Prostate gland (tissue), 2 donors: ENCODE data around the gene CFAP298.

Experiments used
- POLR2A ChIP-seq: fragments of 450-650 bp; IDR thresholded peaks from one replicate; pipeline ENCODE4 v1.6.1; 2016; ENCODE audit warnings: antibody characterized with exemption, mild to moderate bottlenecking
- TF ChIP-seq, protein P1 (sequence below), 4 experiments: fragments of 200-600 bp in 2 of 4; fragments of 450-650 bp in 2 of 4; sonication (generic) in 2 of 4; IDR thresholded peaks; 1 replicate in 3 of 4; 2 replicates in 1 of 4; pipeline ENCODE4 v1.5.1; 2016 to 2019; ENCODE audit warnings: antibody characterized with exemption in 4 of 4, mild to moderate bottlenecking in 2 of 4, moderate library complexity in 2 of 4

DNA sequence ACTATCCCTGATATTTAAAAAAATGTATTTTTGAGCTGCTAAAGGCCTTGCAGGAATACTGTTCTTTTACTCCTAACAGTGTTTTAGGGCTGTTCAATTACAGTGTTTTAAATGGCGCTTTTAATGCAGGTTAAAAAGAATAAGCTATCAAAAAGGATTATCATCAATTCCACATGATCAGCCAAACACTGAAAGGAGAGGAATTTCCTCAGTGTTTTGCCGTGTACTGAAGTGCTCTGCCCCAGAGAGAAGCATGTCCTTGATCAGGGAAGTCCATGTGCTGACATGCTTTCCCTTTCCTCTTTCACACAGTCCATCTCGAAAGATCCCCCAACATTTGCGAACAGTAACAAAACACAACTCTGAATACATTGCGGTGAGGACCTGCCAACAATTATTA is 3.3 kb downstream of the CFAP298 start:
- TF ChIP-seq, protein P1, sequence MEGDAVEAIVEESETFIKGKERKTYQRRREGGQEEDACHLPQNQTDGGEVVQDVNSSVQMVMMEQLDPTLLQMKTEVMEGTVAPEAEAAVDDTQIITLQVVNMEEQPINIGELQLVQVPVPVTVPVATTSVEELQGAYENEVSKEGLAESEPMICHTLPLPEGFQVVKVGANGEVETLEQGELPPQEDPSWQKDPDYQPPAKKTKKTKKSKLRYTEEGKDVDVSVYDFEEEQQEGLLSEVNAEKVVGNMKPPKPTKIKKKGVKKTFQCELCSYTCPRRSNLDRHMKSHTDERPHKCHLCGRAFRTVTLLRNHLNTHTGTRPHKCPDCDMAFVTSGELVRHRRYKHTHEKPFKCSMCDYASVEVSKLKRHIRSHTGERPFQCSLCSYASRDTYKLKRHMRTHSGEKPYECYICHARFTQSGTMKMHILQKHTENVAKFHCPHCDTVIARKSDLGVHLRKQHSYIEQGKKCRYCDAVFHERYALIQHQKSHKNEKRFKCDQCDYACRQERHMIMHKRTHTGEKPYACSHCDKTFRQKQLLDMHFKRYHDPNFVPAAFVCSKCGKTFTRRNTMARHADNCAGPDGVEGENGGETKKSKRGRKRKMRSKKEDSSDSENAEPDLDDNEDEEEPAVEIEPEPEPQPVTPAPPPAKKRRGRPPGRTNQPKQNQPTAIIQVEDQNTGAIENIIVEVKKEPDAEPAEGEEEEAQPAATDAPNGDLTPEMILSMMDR (IDR thresholded peaks at IDR 0.05) = no peak
- no peak for TF ChIP-seq POLR2A
